GM10266 (cell line): ENCODE measurements around the gene KDM4F.
"Not testable (repeated sequence)": the region's sequence is repeated elsewhere in the genome, so short reads cannot be mapped to it uniquely, and the experiment has no call there.

Experiments used
- DNase-seq: peaks from one replicate; pipeline ENCODE4 v3.0.0; 2012; ENCODE audit errors: extremely low spot score
- TF ChIP-seq, protein P1 (sequence below): IDR thresholded peaks from 2 replicates; pipeline ENCODE4 v1.5.1; 2012; ENCODE audit warnings: mild to moderate bottlenecking, low read depth; ENCODE audit not compliant: control insufficient read depth, insufficient read depth; ENCODE audit errors: missing control alignments

KDM4F gene

DNA sequence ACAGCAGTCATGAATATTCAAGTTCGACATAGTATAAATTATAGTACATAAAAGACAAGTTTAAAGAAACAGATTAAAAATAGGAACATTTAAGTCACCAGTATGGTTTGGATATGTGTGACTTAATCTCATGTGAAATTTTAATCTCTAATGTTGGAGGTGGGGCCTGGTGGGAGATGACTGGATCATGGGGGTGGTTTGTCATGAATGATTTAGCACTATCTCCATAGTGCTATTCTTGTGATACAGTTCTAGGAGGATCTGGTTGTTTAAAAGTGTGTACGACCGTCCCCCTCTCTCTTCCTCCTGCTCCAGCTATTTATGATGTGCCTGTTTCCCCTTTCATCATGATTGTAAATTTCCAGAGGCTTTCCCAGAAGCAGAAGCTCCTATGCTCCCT, 20.9 kb upstream of the KDM4F start:
- no peak for DNase-seq
- TF ChIP-seq, protein P1, sequence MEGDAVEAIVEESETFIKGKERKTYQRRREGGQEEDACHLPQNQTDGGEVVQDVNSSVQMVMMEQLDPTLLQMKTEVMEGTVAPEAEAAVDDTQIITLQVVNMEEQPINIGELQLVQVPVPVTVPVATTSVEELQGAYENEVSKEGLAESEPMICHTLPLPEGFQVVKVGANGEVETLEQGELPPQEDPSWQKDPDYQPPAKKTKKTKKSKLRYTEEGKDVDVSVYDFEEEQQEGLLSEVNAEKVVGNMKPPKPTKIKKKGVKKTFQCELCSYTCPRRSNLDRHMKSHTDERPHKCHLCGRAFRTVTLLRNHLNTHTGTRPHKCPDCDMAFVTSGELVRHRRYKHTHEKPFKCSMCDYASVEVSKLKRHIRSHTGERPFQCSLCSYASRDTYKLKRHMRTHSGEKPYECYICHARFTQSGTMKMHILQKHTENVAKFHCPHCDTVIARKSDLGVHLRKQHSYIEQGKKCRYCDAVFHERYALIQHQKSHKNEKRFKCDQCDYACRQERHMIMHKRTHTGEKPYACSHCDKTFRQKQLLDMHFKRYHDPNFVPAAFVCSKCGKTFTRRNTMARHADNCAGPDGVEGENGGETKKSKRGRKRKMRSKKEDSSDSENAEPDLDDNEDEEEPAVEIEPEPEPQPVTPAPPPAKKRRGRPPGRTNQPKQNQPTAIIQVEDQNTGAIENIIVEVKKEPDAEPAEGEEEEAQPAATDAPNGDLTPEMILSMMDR, result no peak

DNA sequence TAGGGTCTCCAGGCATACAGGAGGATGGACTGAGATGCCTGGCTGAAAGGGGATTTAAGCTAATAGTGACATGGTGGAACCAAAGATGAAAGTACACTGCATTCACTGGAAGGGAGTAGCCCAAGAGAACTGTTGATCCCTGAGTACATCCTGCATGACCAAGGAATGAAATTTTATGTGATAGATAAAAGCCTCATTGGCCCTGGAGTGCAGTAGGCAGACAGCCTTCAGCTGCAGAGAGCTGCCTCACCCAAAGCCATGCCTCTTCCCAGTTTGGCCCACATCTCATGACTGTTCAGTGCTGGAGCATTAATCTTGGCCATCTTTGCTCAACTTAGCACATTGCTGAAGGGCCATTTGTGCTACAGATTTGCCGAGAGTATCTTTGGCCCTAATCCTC, 16.2 kb upstream of the KDM4F start:
- TF ChIP-seq, protein P1, result no peak
- no peak for DNase-seq

DNA sequence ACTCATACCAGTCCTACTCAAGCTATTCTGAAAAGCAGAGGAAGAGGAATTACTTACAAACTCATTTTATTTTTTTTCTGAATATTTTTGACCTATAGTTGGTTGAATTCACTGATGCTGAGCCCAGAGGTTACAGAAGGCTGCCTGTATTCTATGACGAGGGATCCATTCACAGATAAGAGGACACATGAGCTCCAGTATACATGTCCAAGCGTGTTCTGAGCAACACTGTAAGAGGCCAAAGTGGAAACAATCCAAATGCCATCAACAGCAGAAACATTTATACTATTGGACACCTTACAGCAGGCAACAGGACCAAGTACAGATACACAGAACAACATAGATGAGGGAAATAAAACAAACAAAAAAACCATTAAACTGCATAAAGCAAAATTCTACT, 13.9 kb upstream of the KDM4F start:
- no peak for DNase-seq
- TF ChIP-seq, protein P1, result no peak

DNA sequence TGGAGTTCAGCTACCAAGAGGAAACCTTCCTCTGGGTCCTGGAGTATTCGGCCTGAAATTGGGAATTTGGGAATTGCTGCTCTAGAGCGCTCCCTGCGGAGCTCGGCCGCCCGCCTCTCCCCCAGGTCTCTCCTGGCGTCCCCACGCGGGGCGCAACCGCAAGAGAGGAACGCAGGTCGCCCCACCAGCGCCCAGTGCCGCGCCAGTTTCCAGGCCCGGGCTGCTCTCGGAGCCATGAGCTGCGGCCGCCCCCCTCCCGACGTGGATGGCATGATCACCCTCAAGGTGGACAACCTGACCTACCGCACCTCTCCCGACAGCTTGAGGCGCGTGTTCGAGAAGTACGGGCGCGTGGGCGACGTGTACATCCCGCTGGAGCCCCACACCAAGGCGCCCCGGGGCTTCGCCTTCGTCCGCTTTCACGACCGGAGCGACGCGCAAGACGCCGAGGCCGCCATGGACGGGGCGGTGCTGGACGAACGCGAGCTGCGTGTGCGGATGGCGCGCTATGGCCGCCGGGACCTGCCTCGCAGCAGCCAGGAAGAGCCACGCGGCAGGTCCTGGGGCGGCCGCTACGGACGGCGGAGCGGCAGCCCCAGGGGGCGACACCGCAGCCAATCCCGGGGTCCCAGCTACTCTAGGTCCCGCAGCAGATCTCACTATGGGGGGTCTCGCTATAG, 11.7 kb upstream of the KDM4F start:
- DNase-seq, result not testable (repeated sequence)

DNA sequence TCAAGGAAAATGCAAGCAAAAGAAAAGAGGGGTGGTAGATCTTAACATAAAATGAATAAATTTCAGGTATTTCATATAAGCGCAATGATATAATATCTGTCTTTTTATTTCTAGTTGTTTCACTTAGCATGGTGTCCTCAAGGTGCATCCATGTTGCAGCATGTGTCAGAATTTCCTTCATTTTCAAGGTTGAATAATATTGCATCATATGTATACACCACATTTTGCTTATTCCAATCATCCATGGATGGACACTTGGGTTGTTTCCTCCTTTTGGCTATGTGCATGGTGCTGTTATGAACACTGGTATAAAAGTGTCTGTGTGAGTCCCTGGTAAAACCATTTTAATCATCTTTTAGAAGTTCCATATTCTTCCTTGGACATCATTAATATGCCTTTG, 7.0 kb upstream of the KDM4F start:
- TF ChIP-seq, protein P1, result no peak
- no peak for DNase-seq

DNA sequence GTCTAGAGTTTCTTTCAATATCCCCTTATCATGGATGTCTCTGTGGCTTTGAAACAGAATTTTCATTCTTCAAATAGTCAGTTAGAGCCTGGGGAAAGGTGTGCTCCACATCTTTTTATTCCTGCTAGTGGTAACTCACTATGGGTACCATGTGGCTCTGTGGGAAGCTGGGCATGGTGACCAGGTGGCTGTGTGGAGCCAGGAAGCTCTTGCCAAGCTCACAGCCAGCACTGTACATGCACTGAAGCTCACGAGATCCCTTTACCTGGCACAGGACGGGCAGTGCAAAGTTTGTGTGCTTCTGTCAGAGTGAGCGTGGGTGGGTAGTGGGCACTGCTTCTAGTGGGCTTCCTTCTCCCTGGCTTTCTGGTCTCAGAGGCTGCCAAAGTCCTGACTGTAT, 6.3 kb upstream of the KDM4F start:
- TF ChIP-seq, protein P1, result no peak
- DNase-seq, result no peak

DNA sequence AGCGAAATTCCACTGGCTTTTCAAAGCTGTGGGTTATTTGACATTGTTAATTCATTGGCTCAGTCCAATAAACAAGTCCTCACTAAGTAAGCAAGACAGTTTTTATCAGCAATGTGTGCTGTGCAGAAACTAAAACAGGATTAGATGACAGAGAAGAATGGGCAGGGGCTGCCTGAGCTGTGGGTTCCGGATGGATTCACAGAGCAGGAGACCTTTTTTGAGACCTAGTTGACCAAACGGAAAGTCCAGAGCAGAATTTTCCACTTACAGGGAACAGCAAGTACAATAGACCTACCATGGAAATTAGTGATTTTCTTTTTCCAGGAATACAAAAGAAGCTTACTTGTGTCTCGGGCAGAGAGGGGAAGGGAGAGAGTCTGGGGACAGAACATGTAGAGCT, 5.2 kb upstream of the KDM4F start:
- no peak for DNase-seq
- TF ChIP-seq, protein P1, result no peak

DNA sequence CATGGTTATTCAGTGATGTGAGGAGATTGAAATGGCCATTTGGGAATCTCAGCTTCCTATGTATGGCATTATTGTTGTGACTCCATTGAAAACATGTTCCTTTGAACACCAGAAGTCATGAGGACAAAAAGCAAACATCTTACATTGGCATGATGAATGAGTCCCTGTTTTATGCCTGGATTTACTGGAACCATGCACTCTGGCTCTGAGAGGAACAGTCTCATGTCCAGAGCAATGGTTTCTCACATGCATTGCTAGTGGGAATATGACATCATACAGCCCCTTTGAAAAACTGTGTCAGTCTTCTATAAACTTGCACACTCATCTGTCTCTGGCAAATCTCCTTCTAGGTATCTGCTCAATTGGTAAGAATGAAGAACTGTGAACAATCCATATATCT, 3.4 kb upstream of the KDM4F start:
- no peak for DNase-seq
- TF ChIP-seq, protein P1, result no peak
